ENCODE data around the gene THRB.

Gene THRB

DNA sequence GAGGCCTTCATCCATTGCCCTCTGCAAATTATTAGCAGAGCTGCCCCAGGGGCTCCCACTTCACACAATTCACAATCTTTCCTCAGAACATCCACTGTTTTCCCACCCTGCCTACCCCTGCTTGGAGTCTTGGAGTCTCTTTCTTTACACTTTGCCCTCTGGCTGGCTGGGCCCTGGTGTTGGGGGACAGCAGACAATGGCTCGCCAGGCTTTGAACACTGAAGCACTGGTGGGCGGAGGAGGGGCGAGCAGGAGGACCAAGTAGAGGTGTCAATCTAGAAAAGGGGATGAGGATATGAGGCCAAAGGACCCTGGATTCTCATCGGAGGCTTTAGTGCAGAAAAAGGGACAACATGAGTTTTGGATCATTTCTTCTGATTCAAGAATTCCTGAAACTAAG, 337.5 kb downstream of the THRB start:
- in situ Hi-C loops (cut with HindIII; ENCODE audit: low sequenced_read_pairs) = no loop called here

DNA sequence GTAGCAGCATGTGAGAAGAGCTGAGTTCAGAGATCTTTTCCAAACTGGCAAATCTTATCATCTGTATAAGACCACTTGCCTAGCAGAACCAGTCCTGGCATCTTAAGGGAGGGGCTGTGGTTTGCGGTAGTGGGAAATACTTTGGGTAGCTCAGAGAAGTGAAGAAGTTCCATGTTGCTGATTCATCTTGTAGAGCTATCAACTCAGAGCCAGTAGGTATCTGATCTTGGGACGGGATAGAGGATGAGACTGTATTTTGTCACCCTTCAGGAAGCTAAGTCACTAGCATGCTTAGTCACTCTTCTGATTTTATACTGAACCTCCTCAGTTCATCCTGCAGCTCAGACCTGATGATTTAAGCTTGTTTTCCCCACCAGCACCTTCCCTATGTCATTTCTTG, 338.2 kb downstream of the THRB start:
- in situ Hi-C loops (cut with HindIII; ENCODE audit: low sequenced_read_pairs) = no loop called here

DNA sequence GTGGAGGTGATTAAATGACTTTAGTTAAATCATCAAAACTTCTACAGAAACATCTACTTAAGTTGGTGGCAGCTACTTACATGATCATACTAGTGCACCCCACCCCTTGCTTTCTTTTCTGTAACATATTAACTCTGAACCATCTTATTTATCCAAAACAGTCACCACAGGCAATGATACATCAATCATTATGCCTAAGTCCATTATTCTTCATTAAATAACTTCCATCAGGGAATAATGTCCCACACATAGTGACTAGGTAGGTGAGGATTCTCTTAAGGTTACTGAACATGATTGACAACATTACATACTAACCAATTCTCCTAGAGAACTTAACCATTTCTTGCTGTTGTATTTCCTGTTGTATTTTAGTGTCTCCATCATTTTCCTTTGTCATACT, 339.4 kb downstream of the THRB start:
- in situ Hi-C loops (cut with HindIII; ENCODE audit: low sequenced_read_pairs) = no loop called here

DNA sequence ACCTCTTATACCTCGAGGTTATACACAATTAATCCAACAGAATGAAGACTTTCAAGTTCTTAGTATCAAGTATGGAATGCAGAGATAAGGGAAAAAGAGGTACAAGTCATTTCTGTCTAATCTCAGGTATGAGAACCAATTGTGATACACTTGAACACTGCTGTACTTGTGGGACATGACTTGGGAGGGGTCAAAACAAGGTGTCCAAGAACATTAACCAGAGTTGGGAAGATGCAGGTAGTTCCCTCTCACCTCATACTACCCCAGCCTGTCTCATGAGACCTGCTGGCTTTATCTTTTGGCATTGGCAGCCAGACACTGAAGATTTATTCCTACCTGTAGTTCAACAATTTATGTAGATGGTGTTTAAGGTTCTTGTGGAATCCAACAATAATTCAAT, 339.9 kb downstream of the THRB start:
- in situ Hi-C loops (cut with HindIII; ENCODE audit: low sequenced_read_pairs) = no loop called here

DNA sequence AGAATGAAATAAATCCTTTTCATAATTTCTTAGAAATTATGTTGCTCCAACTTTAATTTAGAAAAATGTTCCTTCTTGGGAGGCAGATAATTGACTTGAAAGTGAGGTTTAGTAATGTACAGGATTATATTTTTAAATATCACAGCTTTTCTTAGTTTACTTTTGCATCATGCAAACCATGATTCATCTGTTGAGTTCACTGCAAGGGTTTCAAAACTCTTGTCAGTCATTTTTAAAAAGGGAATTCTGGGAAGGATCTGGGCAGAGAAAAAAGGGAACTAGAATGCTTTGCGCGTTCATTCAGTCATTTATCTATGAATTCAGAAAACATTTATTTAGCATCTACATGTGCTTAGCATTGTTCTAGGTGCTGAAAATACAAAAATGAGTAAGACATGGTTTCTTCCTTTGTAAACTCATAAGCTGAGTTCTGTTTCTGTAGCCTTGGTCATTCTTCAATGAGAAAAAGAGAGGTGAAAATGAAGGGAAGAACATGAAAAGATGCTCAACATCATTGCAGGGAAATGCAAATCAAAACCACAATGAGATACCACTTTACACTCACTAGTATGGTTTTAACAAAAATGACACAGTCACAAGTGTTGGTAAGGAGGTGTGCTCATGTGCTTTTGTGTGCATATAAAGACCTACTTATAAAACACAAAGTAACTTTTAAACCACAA, 340.5 kb downstream of the THRB start:
- in situ Hi-C loops (cut with HindIII; ENCODE audit: low sequenced_read_pairs) = no loop called here

DNA sequence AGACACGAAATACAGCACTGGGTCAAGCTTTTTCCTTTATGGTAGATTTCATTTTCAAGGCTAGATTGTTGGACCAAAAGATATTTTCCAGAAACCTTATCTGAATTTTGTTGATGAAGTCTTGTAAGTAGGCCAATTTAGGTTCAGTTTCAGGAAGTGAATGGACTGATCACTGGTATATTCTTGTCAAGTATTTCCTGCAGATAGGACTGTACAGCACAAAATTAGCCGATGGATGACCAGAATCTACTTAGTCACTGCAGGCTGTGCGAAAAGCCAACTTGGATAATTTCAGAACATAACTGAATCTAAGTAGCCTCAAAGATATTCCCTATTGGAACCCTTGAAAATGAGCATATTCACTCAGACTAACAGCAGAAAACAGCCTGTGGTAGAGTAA, 343.1 kb downstream of the THRB start:
- in situ Hi-C loops (cut with HindIII; ENCODE audit: low sequenced_read_pairs) = no loop called here

DNA sequence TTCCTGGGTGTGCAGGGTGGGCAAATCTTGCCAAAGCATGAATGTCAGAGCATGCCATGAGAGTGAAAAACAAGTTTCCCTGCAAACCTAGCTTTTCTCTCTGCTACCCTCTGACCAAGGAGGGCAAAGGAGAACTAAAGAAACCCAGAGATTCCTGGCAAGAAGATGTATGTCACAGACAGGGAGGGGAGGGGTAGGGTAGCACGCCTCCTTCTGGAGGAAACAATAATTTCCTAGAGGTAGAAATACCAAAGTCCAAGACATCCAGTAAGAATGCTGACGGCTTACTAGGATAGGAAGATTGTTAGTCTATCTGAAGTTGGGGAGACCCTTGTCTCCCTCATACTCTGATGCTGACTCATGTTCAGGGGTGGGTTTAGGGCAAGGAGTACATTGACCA, 345.6 kb downstream of the THRB start:
- in situ Hi-C loops (cut with HindIII; ENCODE audit: low sequenced_read_pairs) = no loop called here

DNA sequence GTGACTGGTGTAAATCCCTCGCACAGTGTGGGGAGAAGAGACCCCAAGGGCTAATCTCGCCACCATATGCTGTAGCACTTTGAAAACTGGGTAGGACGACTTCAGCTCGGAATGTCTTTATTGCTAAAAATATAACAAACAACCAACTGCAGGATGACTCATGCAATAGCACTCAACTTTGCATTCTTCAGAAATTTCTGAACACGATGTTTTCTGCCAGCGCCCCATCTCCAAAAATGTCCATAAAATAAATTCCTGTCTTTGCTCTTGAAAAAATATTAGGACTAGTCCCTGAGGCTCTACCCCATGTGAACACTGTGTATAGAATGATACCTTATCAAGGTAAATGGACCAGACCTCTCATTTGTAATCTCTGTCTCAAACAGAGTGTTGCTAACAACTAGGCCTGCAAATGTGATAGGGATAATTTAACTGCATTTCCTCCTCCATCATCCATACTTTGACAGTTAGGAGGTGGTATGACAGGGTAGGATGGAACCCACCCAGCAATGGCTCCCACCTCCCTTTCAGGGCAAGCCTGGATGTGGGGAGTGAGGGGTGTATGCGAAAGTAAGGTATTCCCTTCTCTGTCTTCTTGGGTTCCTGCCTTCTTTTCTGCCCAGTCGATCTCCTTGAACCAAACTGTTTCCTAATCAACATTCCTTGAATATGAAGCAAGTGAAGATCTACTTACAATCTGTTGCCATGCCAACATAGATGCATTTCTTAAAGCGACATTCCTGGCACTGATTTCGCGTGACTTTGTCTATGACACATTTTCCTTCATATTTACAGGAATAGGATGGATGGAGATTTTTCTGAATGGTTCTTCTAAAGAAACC, 348.4 kb downstream of the THRB start:
- in situ Hi-C loops (cut with HindIII; ENCODE audit: low sequenced_read_pairs) = no loop called here

DNA sequence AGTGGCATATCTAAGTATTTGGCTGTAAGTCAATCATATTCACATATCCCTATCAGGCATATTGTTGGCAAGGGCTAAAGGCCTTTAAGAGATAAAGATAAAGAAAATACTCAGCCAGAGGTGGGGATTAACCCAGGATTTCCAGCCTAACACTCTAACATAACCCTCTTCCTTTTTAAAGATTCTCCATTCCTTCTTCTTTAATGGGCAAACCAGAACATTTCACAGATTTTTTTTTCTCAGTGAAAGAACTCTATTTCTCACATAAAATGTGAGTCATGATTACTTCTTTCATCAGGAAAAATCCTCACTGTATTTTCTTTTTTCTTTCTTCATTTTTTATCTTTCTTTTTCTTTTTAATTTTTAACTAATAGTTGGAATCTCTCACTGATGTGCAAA, 349.2 kb downstream of the THRB start:
- in situ Hi-C loops (cut with HindIII; ENCODE audit: low sequenced_read_pairs) = no loop called here

DNA sequence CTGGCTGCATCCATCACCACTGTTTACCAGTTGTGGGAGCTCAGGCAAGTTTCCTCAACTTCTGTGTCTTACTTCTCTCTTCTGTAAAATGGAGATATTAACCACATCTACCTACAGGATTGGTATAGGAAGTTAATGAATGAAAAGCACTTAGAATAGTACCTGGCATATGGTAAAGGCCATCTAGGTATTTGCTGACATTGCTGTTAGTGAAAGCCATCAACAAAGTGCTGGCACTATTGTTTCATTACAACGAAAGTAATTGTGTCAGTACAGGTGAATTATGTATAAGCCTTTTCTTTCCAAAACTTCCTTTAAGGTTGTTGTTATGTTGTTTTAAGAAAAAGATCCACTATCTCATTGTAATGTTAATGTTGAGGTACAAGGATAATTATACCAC, 352.5 kb downstream of the THRB start:
- in situ Hi-C loops (cut with HindIII; ENCODE audit: low sequenced_read_pairs) = no loop called here

DNA sequence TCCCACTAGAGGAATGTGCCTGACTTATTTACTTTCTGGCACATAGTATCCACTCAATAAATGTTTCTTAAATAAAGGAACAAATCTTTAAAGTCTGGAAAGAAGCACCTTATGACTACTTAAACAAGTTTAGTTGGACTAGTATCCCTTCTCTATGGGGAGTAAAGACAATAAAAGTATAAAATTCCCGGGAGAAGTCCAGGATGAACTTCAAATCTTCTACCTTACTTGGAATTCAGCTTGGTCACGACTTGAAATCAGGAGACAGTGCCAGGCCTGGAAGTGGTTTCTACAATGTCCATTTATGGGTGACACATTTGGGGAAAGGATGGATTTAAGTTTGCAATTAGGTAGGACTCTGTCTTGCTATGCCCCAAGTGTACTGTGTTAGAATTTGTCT, 353.1 kb downstream of the THRB start:
- in situ Hi-C loops (cut with HindIII; ENCODE audit: low sequenced_read_pairs) = no loop called here

DNA sequence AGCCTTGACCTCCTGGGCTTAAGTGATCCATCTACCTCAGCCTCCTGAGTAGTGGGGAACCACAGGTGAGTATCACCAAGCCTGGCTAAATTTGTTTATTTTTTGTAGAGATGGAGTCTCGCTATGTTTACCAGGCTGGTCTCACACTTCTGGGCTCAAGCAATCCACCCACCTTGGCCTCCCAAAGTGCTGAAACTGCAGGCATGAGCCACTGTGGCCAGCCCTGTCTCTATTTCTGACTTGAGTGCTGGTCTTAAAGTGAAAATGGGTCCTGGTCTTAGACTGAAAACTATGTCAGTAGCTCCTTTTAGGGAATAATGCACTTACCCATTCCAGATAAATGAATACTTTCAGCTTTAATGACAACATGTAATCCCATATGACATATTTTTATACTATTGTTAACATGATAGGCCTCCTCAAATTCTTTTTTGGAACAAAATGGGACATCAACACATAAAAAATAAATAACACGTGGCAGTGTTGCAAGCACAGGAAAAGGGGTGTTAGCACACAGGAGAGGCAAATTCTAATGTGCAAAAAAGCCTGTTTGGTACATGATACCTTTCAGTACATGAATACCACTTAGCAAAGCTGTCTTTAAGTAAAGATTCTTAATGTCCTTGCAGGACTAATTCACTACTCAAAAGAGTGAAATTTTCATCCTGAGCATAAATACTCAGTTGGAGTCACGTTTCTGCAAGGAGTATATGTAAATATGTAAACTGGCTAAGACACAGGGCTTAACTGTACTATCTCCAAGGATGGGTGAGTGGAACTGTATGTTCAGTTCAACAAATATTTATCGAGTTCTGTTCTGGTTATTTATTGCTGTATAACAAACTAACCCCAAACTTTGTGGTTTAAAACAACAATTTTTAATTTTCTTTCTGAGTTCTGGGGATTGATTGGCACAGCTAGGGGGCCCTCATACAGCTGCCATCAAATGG, 354.9 kb downstream of the THRB start:
- in situ Hi-C loops (cut with HindIII; ENCODE audit: low sequenced_read_pairs) = no loop called here

DNA sequence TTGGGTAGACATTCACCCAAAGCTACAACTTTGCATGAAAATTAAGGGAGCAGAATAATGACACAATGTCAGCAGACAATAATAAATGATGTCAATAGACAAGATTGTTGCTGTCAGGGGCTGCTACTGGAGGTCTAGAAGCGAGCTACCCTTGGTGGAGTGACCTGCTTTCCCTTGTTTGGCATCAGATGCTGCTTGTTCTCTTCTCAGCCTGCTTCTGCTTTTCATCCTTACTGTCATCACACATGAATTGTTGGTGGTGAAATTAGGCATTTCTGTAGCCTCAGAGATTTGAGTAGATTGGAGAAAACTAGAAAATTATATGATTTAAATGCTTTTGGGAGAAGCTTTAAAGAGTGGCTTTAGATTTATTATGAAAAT, 355.8 kb downstream of the THRB start:
- in situ Hi-C loops (cut with HindIII; ENCODE audit: low sequenced_read_pairs) = no loop called here

DNA sequence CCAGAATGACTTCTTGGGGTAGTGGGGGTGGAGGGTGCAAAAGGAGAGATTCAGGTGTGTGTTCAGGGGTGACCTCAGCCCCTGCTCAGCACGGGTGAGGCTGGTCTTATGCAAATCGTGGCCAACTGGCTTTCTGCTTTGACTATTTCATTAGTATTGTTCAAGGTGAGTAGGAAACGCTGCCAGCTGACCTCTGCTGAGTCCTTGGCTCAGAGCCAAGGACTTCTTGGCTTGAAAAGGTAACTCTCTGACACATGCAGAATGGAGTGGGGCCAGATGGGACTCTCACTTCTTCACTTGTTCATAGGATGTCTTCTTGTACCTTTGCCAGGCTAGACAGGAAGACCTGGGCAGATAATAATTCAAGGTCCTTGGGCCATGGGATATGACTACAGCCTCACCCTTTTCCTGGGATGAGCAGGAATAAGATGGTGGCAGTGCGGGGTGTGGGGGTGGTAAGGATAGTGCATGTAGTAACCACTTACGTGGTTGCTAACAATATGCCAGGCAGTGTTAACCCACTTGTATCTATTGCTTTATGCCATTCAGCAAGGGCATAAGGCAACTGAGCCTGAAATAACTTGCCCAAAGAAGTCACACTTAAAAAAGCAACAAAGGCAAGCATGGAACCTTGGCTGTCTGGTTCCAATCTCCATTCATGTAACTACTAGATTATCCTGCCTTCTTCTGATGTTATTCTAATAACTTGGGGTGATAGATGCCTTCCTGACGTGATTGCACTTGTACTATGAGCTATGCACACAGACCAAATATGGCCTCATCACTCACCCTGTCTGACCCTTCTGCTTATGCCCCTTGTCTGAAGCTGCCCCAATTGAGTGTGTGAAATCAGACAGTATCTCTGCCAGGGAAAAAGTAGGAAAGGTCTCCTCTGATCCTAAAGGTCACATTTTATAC, 356.4 kb downstream of the THRB start:
- in situ Hi-C loops (cut with HindIII; ENCODE audit: low sequenced_read_pairs) = no loop called here

DNA sequence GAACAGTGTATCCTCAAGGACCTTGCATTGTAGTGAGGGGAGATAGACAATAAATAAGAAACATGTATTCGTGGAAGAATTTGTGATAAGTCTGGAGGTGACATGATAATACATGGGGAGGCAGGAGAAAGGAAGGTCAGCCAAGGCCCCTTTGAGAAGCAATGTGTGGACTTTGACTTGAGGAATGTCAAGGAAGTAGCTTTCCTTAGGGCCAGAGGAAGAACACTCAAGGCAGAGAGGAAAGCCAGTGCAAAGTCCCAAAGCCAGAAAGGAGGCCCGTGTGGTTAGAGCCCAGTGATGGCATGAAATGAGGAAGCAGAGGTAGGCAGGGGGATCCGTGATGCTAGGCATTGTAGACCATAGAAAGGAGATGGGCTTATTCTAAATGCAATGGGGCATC, 357.3 kb downstream of the THRB start:
- in situ Hi-C loops (cut with HindIII; ENCODE audit: low sequenced_read_pairs) = no loop called here

DNA sequence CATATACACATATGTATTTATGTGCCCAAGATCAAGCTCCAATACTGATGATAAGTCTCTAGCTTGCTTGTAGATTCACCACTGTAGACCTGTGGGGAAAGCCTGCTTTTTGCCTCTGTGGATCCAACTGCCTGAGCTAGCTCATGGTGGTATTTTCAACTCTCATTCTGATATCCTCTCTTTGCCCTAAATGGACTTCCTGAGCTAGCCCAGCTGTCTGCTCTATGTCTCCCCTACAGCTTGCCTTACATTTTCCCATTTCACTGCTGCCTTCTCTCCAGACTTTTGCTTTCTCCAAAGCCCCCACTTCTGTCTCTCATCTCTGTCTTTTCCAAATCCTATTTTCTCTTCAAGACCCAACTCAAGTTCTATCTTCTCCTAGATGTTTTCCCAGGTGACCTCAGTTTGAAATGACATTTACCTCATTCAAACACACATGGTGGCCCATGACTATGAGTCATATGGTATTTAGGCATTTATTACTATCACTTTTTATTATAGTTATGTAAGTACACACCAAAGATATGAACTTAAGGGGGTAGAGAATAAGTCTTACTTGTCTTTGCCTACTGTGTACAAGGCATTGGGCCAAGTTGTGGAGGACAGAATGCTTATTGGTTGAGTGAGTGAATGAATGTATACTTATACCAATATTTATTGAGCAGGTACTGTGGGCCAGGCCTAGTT, 357.9 kb downstream of the THRB start:
- in situ Hi-C loops (cut with HindIII; ENCODE audit: low sequenced_read_pairs) = no loop called here

DNA sequence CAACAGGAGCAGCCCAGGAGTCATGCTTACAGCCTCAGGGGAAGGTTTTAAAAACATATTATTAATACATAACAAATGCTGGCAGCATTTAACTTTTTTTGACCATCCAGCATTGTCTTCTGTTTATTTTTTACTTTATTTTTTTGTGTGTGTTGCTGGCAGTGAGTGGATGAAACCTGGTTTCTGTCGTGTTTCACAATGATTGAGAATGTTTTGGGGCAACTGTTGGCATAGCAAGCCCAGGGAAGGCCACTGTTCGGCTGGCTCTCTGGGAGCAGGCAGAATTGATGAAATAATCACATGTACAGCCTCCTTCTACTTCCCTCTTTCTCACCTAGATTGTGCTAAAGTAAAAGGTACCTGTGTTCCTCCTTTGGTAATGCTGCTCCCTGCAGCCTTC, 359.4 kb downstream of the THRB start:
- in situ Hi-C loops (cut with HindIII; ENCODE audit: low sequenced_read_pairs) = no loop called here

DNA sequence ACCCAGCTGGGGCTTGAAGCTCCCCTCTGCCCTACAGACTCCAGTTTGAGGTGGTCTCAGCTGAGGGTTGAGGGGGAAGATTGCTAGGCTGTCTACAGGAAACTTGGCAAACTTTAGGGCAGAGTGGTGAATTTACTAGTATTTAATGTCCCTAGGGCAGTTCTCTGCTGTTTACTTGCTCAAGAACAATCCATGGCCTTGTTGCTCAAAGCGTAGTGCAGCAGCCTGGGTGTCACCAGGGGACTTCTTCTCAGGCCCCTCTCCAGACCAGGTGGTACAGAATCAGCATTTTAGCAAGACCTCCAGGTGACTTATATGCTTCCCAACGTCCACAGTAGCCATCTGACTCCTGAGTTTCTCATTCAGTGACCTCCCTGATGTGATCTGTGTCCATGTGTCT, 360.7 kb downstream of the THRB start:
- in situ Hi-C loops (cut with HindIII; ENCODE audit: low sequenced_read_pairs) = no loop called here

DNA sequence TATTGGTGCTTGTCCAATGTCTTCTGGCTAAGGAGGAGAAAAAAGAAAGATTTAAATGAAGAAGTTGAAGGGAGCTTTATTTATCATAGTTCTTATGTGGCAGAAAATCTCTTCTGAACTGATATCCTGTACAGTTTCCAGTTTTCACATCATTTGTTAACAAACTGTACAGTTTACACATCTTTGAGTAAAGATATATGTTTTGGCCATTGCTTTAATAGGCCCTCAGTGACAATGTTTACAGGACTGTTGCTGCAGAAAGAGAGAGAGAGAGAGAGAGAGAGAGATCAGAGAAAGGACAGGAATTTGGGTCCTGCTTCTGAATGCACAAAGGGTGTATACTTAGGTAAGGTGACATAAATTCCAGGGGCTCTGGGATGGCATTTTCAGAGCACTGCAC, 361.2 kb downstream of the THRB start:
- in situ Hi-C loops (cut with HindIII; ENCODE audit: low sequenced_read_pairs) = no loop called here

DNA sequence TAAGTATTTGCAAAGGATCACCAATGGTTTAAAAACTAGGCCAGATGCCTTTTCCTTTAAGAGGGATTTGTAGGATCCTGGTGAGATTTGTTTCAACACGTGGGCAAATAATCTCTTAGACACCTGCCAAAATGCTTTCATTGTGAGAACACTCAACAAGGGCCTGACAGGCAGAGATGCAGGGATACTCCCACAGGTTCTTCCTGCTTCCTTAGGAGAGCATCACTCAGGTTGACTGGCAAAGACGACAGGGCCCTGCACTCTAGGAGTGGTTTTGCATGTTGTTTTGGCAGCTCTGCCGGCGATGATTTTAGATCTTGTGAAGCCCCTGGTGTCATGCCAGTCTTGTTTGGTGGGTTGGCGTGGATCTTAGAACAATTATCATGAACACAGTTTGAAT, 365.1 kb downstream of the THRB start:
- in situ Hi-C loops (cut with HindIII; ENCODE audit: low sequenced_read_pairs) = no loop called here
